ENCODE measurements around the gene FAM98C. TPM values are rescaled to one million over a fixed set of nuclear protein-coding genes. Genes with fewer than 3 reads are reported as not detected.
"Not testable (repeated sequence)": the region's sequence is repeated elsewhere in the genome, so short reads cannot be mapped to it uniquely, and the experiment has no call there.

FAM98C gene
- total and polyA plus RNA-seq, 9 donors: 7.8 to 23.7 (median 18.8) TPM

DNA sequence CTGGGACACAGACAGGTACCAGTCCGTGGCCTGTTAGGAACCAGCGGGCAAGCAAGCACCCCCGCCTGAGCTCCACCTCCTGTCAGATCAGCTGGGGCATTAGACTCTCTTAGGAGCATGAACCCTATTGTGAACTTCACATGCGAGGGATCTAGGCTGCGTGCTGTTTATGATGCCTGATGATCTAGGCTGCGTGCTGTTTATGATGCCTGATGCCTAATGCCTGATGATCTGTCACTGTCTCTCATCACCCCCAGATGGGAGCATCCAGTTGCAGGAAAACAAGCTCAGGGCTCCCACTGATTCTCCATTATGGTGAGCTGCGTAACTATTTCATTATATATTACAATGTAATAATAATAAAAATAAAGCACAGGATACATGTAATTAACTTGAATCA lies 19.5 kb downstream of the FAM98C start:
- Histone ChIP-seq H3K9me3 (no peaks in the 10 kb centered on the region), H3K4me3 (no peak overlapping the region), H3K27ac (no peak overlapping the region), H3K4me1 (ENCODE audit: insufficient read depth) (peaks cover 3% of the 10 kb centered on the region), H3K36me3 (no peaks in the 10 kb centered on the region), H3K27me3 (no peaks in the 10 kb centered on the region)
- 80 to 82% (median 82%) methylated on average over 7 of the region's 7 CpGs for WGBS, 3 donors
- TF ChIP-seq EP300 (IDR thresholded peaks at IDR 0.05): no peak
- TF ChIP-seq POLR2A (IDR thresholded peaks at IDR 0.05): no peak
- TF ChIP-seq, protein P1, sequence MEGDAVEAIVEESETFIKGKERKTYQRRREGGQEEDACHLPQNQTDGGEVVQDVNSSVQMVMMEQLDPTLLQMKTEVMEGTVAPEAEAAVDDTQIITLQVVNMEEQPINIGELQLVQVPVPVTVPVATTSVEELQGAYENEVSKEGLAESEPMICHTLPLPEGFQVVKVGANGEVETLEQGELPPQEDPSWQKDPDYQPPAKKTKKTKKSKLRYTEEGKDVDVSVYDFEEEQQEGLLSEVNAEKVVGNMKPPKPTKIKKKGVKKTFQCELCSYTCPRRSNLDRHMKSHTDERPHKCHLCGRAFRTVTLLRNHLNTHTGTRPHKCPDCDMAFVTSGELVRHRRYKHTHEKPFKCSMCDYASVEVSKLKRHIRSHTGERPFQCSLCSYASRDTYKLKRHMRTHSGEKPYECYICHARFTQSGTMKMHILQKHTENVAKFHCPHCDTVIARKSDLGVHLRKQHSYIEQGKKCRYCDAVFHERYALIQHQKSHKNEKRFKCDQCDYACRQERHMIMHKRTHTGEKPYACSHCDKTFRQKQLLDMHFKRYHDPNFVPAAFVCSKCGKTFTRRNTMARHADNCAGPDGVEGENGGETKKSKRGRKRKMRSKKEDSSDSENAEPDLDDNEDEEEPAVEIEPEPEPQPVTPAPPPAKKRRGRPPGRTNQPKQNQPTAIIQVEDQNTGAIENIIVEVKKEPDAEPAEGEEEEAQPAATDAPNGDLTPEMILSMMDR (IDR thresholded peaks at IDR 0.05): no peak
- no peak for DNase-seq
- intact Hi-C loops (cut with DNase I): no loop called here

DNA sequence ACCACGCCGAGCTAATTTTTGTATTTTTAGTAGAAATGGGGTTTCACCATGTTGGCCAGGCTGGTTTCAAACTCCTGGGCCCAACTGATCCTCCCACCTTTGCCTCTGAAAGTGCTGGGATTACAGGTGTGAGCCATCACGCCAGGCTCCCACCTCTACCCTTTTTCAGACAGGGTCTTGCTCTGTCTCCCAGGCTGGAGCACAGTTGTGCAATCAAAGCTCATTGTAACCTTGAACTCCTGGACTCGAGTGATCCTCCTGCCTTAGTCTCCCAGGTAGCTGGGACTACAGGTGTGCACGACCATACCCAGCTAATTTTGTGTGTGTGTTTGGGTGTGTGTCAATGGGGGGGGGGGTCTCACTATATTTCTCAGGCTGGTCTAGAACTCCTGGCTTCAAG lies 21.4 kb downstream of the FAM98C start:
- Histone ChIP-seq H3K27ac (no peak overlapping the region), H3K4me3 (no peak overlapping the region), H3K9me3 (no peaks in the 10 kb centered on the region), H3K4me1 (ENCODE audit: insufficient read depth) (no peaks in the 10 kb centered on the region), H3K36me3 (no peaks in the 10 kb centered on the region), H3K27me3 (no peaks in the 10 kb centered on the region)
- TF ChIP-seq, protein P1 (IDR thresholded peaks at IDR 0.05): no peak
- TF ChIP-seq POLR2A (IDR thresholded peaks at IDR 0.05): no peak
- TF ChIP-seq EP300 (IDR thresholded peaks at IDR 0.05): no peak
- 73 to 80% (median 74%) methylated on average over 3 to 5 of the region's 5 CpGs for WGBS, 3 donors
- DNase-seq: no peak
- intact Hi-C loops (cut with DNase I): no loop called here

DNA sequence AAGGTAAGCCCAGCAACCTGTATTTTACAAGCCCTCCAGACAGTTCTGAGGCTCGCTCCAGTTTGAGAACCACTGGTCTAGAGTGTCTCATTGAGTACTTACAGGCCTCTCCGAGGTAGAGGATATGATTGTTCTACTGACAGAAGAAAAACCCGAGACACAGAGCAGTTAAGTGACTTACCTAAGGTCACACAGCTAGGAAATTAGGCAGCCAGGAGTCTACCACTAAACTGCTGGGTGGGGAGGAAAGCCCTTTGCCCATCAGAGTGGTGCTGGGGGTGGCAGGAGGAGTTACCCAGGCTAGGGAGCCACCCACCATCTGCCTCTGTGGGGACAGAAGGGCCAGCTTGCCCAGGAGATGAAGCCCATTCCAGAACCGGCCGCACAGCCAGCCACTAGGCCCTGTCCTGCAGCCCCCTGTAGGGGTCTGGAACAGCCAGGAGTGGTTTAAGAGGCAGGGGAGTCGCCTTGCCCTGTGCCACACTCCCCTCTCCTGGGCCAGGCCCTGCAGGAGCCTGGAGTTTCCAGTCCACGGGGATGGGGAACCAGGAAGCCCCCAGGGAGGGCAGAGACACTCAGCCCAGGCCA lies 22.4 kb downstream of the FAM98C start:
- no peak for TF ChIP-seq POLR2A (IDR thresholded peaks at IDR 0.05)
- TF ChIP-seq EP300 (IDR thresholded peaks at IDR 0.05): no peak
- TF ChIP-seq, protein P1 (IDR thresholded peaks at IDR 0.05): no peak
- H3K4me1 ChIP-seq (ENCODE audit: insufficient read depth): no peaks in the 10 kb centered on the region
- 63 to 75% (median 68%) methylated on average over 7 of the region's 7 CpGs for WGBS, 3 donors
- no peaks in the 10 kb centered on the region for H3K27me3 ChIP-seq
- intact Hi-C loops (cut with DNase I): no loop called here
- no peaks in the 10 kb centered on the region for H3K9me3 ChIP-seq
- DNase-seq: no peak
- no peak overlapping the region for H3K27ac ChIP-seq
- no peaks in the 10 kb centered on the region for H3K36me3 ChIP-seq
- H3K4me3 ChIP-seq: no peak overlapping the region

DNA sequence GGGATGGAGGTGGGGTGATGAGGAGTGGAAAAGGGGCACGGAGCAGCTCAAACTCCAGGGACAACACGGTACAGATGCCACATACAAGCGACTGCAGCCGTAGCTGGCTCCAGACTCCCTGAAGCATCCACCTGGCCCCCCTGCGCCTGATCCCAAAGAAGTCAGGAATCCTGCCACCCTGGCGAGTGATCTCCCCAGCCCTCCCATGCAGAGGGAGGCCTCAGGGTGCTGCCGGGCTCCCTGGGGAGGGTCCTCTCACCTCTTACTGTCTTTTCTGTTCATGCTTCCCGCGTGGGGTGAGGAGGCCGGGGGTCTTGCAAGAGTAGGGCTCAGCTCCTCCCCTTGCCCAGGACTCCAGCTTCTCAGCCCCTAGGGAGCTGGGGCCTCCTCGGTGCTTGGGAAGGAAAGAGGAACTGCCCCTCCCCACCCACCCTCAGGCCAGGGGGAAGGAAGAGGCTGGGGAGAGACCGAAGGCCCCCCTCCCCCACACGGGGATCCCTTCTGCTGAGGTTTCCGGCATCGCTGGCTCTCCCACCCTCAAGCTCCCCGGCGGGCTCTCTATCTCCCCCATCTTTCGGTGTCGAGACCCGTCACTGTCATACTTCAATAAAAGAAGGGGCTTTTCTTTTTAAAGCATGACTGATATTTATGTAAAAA lies 23.0 kb downstream of the FAM98C start, which contains the start of gene RASGRP4:
TSS of gene RASGRP4 (minus strand) at position 410 of the 657 bp plus-strand sequence. CDS start at position 282, 128 bp downstream.
- H3K36me3 ChIP-seq: no peaks in the 10 kb centered on the region
- intact Hi-C loops (cut with DNase I): no loop called here
- no peak for TF ChIP-seq POLR2A (IDR thresholded peaks at IDR 0.05)
- no peak for TF ChIP-seq EP300 (IDR thresholded peaks at IDR 0.05)
- TF ChIP-seq, protein P1 (IDR thresholded peaks at IDR 0.05): no peak
- H3K4me3 ChIP-seq: no peak within 1 kb of the TSS
- no peak within 1 kb of the TSS for H3K27ac ChIP-seq
- no peaks in the 10 kb centered on the region for H3K27me3 ChIP-seq
- no peaks in the 10 kb centered on the region for H3K4me1 ChIP-seq (ENCODE audit: insufficient read depth)
- no peak for DNase-seq
- WGBS, 3 donors: 13 to 16% (median 16%) methylated on average over 19 to 20 of the region's 20 CpGs
- no peaks in the 10 kb centered on the region for H3K9me3 ChIP-seq

DNA sequence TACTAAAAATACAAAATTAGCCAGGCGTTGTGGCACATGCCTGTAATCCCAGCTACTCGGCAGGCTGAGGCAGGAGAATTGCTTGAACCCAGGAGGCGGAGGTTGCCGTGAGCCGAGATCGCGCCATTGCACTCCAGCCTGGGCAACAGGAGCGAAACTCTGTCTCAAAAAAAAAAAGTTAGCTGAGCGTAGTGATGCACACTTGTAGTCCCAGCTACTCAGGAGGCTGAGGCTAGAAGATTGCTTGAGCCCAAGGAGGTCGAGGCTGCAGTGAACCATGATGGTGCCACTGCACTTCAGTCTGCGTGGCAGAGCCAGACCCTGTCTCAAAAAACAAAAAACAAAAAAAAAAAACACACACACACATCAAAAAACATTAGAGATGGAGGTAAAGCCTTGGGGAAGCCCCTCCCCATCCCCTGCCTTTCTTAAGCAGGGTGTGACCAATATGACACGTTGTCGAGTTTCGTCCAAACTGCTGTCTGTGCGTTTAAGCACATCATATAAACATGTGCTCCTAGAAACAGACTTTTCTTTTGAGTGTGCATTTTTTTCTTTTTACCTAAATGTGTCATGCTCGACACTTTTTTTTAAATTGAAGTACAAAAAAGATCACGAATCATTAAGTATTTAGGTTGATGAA lies 24.3 kb downstream of the FAM98C start:
- H3K4me3 ChIP-seq; H3K9me3 ChIP-seq; intact Hi-C loops (cut with DNase I); H3K4me1 ChIP-seq (ENCODE audit: insufficient read depth); H3K36me3 ChIP-seq; H3K27ac ChIP-seq; H3K27me3 ChIP-seq; DNase-seq: not testable (repeated sequence)
- 67 to 75% (median 70%) methylated on average over 17 of the region's 17 CpGs for WGBS, 3 donors
